Activated CD8-positive, alpha-beta memory T cell treated with anti-CD3 and anti-CD28 coated beads for 4 hours (primary cell): ENCODE measurements around the gene GLDC.
"Not testable (repeated sequence)": the region's sequence is repeated elsewhere in the genome, so short reads cannot be mapped to it uniquely, and the experiment has no call there.

Source experiments
- DNase-seq, 2 donors: peaks; one replicate each; pipeline ENCODE4 v3.0.0-alpha.2; 2020; ENCODE audit warnings: low read depth in 2 of 2

GLDC gene

DNA sequence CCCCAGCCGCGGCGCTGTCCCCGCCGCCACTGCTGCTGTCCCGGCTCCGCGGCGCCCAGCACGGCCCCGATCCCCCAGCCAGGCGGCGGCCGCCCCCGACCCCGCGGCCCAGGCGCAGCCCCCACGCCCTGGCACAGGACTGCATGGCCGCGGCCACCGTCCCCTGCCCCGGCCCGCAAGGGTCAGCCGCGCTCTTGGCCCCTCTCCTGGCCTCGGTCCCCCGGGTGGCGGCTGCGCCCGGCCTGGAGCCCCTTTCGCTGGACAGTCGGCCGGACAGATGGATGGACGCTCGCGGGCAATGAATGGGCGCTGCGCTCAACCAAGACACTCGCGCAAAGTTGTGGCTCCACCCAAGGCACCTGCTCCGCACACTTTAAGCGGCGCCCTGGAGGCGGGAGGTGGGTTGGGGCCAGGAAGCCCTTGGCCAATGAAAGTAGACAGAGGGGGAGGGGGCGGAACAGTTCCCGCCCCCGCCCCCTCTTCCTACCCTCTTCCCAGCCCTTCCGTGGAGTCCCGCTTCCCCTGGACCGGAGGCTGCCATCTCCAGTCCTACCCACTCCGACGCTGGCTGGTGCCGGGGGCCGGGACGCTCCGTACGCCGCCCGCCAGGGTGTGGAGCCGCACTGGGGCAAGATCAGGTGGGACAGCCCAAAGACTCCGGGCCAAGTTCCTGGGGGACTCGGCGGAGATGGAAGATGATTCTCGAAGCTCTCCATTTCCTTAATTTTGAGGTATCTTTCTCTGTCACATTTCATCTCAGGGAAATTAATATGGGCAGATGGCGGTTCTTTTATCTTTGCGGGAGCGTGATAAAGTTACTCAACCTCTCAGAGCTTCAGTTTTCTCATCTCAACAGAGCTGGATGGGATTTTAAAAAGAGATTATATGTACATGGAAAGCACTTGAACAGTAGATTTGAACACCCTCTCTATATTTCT lies at the start of gene GLDC:
TSS of gene GLDC (minus strand) at position 375 of the 938 bp plus-strand sequence. CDS start at position 145, 230 bp downstream.
- no peak for DNase-seq

DNA sequence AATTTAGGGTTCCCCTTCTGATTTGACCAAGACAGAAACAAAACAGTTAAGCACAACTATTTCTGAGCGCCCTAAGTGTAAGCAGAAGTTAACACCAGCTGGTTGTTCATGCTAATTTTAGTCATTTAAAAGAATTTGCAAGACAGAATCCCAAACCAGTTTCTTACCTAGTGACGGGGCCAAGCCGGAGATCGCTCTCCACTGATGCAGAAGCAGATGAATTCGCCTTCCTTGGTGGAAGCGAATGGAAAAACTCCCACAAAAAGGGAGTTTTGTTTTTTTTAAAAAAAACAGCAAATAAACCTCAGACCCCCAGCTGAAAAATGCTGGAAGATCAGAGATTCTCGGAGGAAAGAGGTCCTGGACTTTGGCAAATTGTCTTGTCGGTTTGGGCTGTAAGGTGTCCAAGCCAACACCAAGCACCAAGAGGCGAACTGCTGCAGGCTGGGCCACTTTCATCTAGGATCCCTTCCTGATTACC lies 47.4 kb upstream of the GLDC start:
- DNase-seq, result no peak

DNA sequence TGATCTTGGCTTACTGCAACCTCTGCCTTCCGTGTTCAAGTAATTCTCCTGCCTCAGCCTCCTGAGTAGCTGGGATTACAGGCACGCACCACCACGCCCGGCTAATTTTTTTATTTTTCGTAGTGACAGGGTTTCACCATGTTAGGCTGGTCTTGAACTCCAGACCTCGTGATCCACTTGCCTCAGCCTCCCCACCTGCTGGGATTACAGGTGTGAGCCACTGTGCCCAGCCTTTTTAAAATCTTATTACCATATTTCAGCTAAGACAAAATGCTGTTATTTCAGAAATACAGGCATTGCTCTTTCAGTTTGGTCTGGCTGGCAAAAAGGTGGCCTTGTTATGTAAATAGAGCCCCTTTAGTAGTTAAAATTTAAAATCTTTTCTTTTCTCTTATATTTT lies 46.9 kb upstream of the GLDC start:
- no peak for DNase-seq

DNA sequence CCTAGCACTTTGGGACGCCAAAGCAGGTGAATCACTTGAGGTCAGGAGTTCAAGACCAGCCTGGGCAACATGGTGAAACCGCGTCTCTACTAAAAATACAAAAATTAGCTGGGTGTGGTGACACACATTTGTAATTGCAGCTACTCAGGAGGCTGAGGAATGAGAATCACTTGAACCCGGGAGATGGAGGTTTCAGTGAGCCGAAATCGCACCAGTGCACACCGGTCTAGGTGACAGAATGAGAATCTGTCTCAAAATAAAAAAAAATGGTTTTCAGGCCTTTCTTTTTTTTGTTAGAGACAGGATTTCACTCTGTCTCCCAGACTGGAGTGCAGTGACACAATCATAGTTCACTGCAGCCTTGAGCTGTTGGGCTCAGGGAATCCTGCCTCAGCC lies 45.1 kb upstream of the GLDC start:
- not testable (repeated sequence) for DNase-seq

GRCh38 chr9:6689893-6690674 lies 44.6 kb upstream of the GLDC start:
- no peak for DNase-seq

DNA sequence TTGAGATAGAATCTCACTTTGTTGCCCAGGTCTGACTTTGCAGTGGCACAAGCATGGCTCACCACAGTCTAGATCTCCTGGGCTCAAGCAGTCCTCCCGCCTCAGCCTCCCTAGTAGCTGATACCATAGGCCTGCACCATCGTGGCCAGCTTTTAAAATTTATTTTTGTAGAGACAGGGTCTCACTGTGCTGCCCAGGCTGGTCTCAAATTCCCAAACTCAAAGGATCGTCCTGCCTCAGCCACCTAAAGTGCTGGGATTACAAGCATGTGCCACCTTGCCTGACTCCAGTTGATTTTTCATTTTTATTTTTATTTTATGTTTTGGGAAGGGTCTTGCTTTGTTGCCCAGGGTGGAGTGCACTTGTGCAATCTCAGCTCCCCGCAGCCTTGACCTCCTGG lies 41.7 kb upstream of the GLDC start:
- no peak for DNase-seq

GRCh38 chr9:6686396-6686795 lies 40.9 kb upstream of the GLDC start:
- DNase-seq, result no peak

GRCh38 chr9:6681957-6682501 lies 36.5 kb upstream of the GLDC start:
- DNase-seq, result no peak

- peak; percentile 75 to 88 for DNase-seq
These were observed 35.8 kb upstream of the GLDC start for GRCh38 chr9:6681147-6681956.

- peak; percentile 30 to 65 for DNase-seq
These were observed 35.2 kb upstream of the GLDC start for GRCh38 chr9:6680797-6681146.

DNA sequence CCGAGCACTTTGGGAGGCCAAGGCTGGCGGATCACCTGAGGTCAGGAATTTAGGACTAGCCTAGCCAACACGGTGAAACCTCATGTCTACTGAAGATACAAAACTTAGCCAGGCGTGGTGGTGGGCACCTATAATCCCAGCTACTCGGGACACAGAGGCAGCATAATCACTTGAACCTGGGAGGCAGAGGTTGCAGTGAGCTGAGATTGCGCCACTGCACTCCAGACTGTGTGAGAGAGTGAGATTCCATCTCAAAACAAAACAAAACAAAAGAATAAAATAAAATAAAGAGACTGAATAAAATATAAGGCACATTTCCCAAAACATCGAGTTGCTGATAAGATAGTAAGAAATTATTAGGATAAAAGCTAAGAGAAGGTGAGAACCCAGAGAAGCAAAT lies 32.3 kb upstream of the GLDC start:
- DNase-seq, result no peak

DNA sequence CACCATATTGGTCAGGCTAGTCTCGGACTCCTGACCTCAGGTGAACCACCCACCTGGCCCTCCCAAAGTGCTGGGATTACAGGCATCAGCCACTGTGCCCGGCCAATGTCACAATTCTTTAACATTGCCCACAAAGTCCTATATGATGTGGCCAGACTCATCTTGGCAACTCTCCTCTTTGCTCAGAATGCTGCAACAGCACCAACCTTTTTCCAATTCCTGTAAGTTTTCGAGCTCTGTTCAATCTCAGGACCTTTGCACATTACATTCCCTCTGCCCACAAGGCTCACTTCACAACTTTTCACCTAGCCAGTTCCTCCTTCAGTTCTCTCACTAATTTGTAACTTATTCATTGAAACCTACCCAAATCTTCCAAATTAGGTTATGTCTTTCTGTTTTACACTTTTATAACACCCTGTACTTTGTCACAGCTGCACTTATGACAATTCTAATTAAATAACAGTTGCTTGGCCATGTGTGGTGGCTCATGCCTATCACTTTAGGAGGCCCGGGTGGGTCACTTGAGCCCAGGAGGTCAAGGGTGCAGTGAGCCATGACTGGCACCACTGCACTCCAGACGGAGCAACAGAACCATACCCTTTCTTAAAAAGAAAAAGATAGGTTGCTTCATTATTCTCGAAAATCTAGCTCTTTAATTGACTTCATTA lies 30.9 kb upstream of the GLDC start:
- no peak for DNase-seq

- no peak for DNase-seq
These were observed 29.7 kb upstream of the GLDC start for GRCh38 chr9:6675268-6675667.

GRCh38 chr9:6673326-6674025 lies 27.9 kb upstream of the GLDC start:
- no peak for DNase-seq

DNA sequence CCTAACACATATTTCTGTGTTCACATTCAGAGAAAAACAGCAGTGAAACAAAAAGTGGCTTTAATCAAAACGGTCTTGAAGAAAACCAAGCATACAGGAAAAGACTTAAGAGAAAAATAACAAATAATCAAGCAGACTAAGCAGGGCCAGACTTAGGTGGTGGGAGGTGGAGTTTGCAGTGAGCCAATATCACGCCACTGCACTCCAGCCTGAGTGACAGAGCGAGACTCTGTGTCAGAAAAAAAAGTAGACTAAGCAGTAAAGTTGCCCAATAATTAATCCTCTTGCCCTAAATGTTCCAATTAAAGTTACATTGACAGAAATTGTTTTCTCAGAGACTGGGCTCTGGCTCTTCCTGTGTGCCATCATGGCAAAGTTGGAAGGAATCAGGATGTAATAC lies 26.6 kb upstream of the GLDC start:
- DNase-seq, result no peak

DNA sequence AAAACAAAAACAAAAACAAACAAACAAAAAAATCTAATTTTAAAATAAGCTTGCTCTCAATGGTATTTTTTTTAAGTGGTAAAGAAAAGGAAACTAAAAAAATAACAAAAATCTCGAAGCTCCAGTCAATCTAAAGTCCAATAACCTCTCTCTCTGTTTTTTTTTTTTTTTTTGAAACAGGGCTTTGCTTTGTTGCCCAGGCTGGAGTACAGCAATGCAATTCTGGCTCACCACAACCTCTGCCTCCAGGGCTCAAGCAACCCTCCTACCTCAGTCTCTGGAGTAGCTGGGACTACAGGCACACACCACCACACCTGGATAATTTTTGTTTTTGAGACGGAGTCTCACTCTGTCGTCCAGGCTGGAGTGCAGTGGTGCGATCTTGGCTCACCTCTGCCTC lies 25.9 kb upstream of the GLDC start:
- no peak for DNase-seq

DNA sequence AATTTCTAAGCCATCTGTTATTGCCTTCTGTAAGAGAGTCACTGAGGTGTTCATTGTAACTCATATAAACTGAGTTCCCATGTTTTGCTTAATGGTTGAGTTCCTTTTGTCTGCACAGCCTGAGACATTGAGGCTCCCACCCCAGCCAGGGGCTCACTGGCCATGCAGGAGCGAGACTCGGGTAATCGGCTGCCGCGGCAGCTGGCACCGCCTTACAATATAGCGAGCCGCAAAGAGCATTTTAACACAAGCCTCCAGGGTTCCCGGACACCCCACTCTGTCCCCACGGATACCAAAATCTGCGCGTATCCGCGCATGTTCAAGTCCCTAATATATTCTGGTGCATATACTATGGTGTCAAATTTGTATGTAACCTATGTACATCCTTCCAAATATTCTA lies 24.4 kb upstream of the GLDC start:
- DNase-seq, result no peak

DNA sequence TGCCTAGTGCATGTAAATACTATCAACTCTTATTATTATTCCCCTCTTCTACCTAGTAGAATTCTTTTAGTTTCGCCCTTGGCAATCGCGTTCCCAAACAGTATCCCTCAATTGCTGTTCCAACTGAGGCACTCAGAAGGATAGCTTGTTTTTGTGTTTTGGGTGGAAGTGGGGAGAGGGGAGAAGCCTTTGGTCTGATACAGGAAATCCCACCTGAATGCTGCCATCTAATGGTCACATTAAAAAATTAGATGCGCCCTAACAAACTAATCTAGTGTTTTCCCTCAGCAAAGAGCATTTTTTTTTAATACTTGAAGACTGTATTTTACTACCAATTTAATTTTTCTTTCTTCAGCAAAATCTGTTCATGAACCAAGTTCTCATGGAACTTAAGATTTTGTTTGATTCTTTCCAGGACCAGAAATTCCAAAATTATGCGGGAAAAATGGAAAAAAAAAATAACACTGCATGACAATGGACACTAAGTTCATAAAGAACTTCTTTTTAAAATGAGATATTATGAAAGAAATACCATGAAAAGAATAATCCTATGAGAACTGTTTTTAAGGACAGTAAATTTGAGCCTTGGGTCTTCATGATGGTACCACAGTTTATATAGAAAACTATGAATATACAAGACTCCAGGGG lies 22.2 kb upstream of the GLDC start:
- DNase-seq, result no peak

GRCh38 chr9:6667080-6667479 lies 21.6 kb upstream of the GLDC start:
- DNase-seq, result no peak

- no peak for DNase-seq
These were observed 20.1 kb upstream of the GLDC start for GRCh38 chr9:6665628-6666027.
